GM19240 (cell line): ENCODE data around the gene KLK2.
A peak's percentile ranks its signal among the peaks of the same experiment; 100 is the strongest.

Experiments used
- DNase-seq: peaks from one replicate; pipeline ENCODE4 v3.0.0; 2011; ENCODE audit warnings: low spot score; ENCODE audit not compliant: insufficient read length

The KLK2 gene

DNA sequence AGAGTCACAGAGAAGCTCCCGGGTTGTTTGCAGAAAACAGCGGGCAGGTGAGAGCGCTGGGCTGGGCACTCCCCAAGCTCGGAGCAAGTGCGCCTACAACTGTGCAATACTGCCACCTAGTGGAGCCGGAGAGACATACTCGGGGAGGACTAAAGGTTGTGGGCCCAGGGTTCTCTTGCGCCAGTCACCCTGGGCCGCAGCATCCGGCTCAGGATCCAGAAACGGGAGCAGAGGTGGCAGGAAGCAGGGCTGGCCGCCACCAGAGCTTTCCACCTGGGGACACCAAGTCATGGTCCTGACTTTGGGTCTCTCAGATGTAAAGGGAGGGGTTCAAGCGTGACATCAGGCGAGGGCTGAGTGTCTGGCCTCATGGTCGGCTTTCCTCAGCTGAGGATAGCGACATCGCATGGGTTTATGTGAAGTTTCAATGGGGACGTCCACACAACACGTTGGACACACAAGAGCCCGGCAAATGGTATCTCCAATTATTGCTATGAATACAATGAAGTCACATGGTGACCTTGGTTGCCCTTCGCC lies 49.1 kb downstream of the KLK2 start:
- DNase-seq = peak; percentile 79

DNA sequence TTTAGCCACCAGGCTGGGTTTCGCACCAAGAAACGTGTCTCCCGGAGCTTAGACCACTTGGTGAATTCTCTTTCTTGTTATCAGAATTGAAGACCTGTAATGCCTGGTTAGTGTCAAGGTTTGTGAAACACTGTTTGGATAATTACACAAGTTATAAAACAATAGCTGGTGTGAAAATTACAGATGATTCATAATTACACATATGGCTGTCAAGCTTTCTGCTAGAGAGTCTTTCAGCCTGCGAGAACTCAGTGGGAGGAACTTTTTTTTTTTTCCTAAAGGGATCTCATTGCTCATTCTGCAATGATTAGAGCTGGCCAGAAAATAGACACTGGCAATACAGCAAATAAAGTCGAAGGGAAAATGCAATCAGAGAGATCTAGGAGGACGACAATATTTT lies 51.3 kb downstream of the KLK2 start:
- no peak for DNase-seq

DNA sequence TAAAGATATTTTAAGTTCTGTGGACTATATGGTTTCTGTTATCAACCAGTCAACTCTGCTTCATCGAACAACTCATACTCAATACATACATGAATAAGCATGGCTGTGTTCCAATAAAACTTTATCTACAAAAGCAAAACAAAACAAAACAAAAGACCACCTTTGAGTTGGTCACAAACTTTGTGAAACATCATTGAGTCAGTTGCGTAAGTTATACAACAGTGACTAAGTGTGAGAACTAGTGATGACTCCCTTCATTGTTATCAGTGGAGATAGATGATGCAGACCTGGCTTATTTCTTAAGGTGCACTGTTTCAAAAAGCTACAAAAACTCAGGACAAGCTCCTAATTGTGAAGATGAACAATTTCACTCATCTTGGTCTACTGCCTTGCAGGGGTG lies 52.5 kb downstream of the KLK2 start:
- no peak for DNase-seq

DNA sequence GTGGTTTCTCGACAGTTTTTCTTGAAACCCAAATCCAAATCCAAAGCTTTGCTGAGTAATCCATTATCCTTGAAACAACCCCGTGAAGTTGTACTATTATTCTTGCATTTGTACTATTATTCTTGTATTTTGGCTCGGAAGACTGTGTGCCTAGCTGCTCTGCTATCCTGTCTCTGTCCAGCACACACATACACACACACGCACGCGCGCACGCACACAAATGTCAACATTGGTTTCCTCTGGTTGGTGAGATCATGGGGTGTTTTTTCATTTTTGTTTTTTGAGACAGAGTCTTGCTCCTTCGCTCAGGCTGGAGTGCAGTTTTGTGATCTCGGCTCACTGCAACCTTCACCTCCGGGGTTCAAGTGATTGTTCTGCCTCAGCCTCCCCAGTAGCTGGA lies 52.9 kb downstream of the KLK2 start:
- DNase-seq = no peak

DNA sequence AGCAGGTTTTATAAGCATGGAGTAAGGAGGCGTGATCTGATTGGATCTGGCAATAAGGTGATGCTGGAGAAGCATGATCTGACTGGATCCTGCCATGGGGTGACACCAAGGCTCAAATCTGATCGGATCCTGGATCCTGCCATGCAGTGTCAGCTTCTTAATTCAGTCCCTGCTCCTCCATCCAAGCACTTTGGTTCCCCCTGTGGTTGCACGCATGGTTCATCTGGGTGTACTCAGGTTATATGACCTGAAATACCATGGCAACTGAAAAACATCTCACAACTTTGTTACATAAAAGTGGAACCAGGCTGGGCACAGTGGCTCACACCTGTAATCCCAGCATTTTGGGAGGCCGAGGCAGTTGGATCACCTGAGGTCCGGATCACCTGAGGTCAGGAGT lies 55.6 kb downstream of the KLK2 start:
- DNase-seq = no peak
